OCI-LY3 (cell line): ENCODE measurements around the gene AFM.
"Not testable (repeated sequence)": the region's sequence is repeated elsewhere in the genome, so short reads cannot be mapped to it uniquely, and the experiment has no call there.

ENCODE experiments used
- CTCF ChIP-seq: fragments of 200-600, 300-600 bp; sonication (generic); IDR thresholded peaks from 2 replicates; pipeline ENCODE4 v1.5.1; 2014; ENCODE audit warnings: antibody characterized with exemption, low read length, low read depth
- EZH2phosphoT487 ChIP-seq: fragments of 200-600 bp; shearing (Covaris generic); IDR thresholded peaks from 2 replicates; pipeline ENCODE4 v1.6.1; 2018; ENCODE audit warnings: antibody characterized with exemption, mixed run types, low read depth

GRCh38 chr4:73550865-73551264, 69.3 kb downstream of the AFM start:
- not testable (repeated sequence) for TF ChIP-seq CTCF, EZH2phosphoT487
